Measurements from ENCODE around the gene RAD9A.

GRCh38 chr11:67353317-67354074, 38.3 kb upstream of the RAD9A start, which contains the start of gene POLD4:
- TF ChIP-seq CTCF (IDR thresholded peaks at IDR 0.05) (no peak), EZH2 (IDR thresholded peaks at IDR 0.05) (no peak), EZH2phosphoT487 (IDR thresholded peaks at IDR 0.05) (no peak)
